HCT116 (cell line): ENCODE measurements around the gene CAB39.

Experiments used
- CBX3 ChIP-seq: IDR thresholded peaks from 2 replicates; pipeline ENCODE4 v1.6.1; 2012; ENCODE audit warnings: low read depth
- CTCF ChIP-seq, 3 experiments: fragments of 200-600 bp in 1 of 3; sonication (generic) in 1 of 3; IDR thresholded peaks in 2 of 3; conservative IDR thresholded peaks in 1 of 3; 2 replicates each; pipeline ENCODE4 v1.5.1; 2012 to 2017; ENCODE audit warnings: low read depth in 2 of 3, low read length in 2 of 3, antibody characterized with exemption in 1 of 3, borderline replicate concordance in 1 of 3, control low read depth in 1 of 3, mild to moderate bottlenecking in 1 of 3, mixed read lengths in 1 of 3, mixed run types in 1 of 3, moderate library complexity in 1 of 3; ENCODE audit not compliant: insufficient read depth in 1 of 3
- ELF1 ChIP-seq: IDR thresholded peaks from 2 replicates; pipeline ENCODE4 v1.6.1; 2012; ENCODE audit warnings: low read depth, borderline replicate concordance
- EZH2 ChIP-seq: fragments of 200-600 bp; sonication (generic); IDR thresholded peaks from 2 replicates; pipeline ENCODE4 v1.6.1; 2017; ENCODE audit warnings: antibody characterized with exemption, mixed run types
- EZH2phosphoT487 ChIP-seq: fragments of 200-600 bp; IDR thresholded peaks from 2 replicates; pipeline ENCODE4 v1.6.1; 2018; ENCODE audit warnings: antibody characterized with exemption, borderline replicate concordance
- JUND ChIP-seq: IDR thresholded peaks from 2 replicates; pipeline ENCODE4 v1.6.1; 2012
- MAX ChIP-seq: IDR thresholded peaks from 2 replicates; pipeline ENCODE4 v1.6.1; 2012
- POLR2A ChIP-seq: IDR thresholded peaks from 2 replicates; pipeline ENCODE4 v1.7.0; 2011; ENCODE audit warnings: borderline replicate concordance; ENCODE audit not compliant: insufficient read depth, insufficient read length; ENCODE audit errors: extremely low read depth
- POLR2AphosphoS5 ChIP-seq: IDR thresholded peaks from 2 replicates; pipeline ENCODE4 v1.6.1; 2011; ENCODE audit warnings: mild to moderate bottlenecking, low read depth, low read length, moderate library complexity
- REST ChIP-seq: IDR thresholded peaks from 2 replicates; pipeline ENCODE4 v1.6.1; 2012; ENCODE audit warnings: low read depth
- SRF ChIP-seq: IDR thresholded peaks from 2 replicates; pipeline ENCODE4 v1.6.1; 2012; ENCODE audit warnings: low read depth
- TCF7L2 ChIP-seq: IDR thresholded peaks from 2 replicates; pipeline ENCODE4 v1.7.0; 2011; ENCODE audit warnings: borderline replicate concordance, inconsistent platforms; ENCODE audit not compliant: insufficient read depth, insufficient read length; ENCODE audit errors: extremely low read depth
- YY1 ChIP-seq: IDR thresholded peaks from 2 replicates; pipeline ENCODE4 v1.6.1; 2011; ENCODE audit warnings: low read length, low read depth, moderate library complexity, mild to moderate bottlenecking; ENCODE audit not compliant: insufficient replicate concordance; ENCODE audit errors: extremely low read depth
- ZFX ChIP-seq: fragments of 450-650 bp; IDR thresholded peaks from 2 replicates; pipeline ENCODE4 v1.6.1; 2017

GRCh38 chr2:230865307-230865765 is 152.7 kb downstream of the CAB39 start:
- TF ChIP-seq CTCF (IDR thresholded peaks at IDR 0.05 in 2 of 3, conservative IDR thresholded peaks at IDR 0.05 in 1 of 3; ENCODE audit: borderline replicate concordance in 1 of 3, insufficient read depth in 1 of 3, low read depth in 2 of 3, low read length in 2 of 3) (no peak), POLR2A (no peak), EZH2 (no peak), EZH2phosphoT487 (no peak), POLR2AphosphoS5 (no peak), CBX3 (no peak), MAX (no peak), YY1 (no peak), TCF7L2 (no peak), ELF1 (no peak), ZFX (no peak), SRF (no peak), JUND (no peak), REST (no peak)
